ENCODE results near the gene DOCK10.

Gene DOCK10

GRCh38 chr2:225041851-225042799 is at the start of gene DOCK10:
Gene DOCK10, minus strand, starts transcription at chr2:225042468. Its CDS starts 94 bp downstream, at chr2:225042374.
- H4K20me1 ChIP-seq (ENCODE audit: insufficient read depth, low read length) = peaks cover 23% of the 10 kb centered on the region
- H3K27me3 ChIP-seq (ENCODE audit: insufficient read depth, low read length, poor library complexity) = no peaks in the 10 kb centered on the region
- peak within 1 kb of the TSS; percentile 58 to 77; a peak in 3 of 4 replicates for H3K4me3 ChIP-seq (ENCODE audit: low read depth in 1 of 2, low read length in 2 of 2)
- DNase-seq (peak; percentile 66), ATAC-seq (ENCODE audit: insufficient read depth, low read depth) (peak; percentile 58)
- peak within 1 kb of the TSS; percentile 67 for H3K4me2 ChIP-seq (ENCODE audit: insufficient read depth, low read length)
- TF ChIP-seq EZH2 (IDR thresholded peaks at IDR 0.05; ENCODE audit: borderline replicate concordance, low read depth, low read length, severe bottlenecking) = no peak
- TF ChIP-seq CTCF (IDR thresholded peaks at IDR 0.05; ENCODE audit: borderline replicate concordance, extremely low read depth, low read length, poor library complexity, severe bottlenecking) = no peak
- no peaks in the 10 kb centered on the region for H3K9me3 ChIP-seq (ENCODE audit: insufficient read depth, low read length, severe bottlenecking)
- H2AFZ ChIP-seq (ENCODE audit: low read depth, low read length) = peak within 1 kb of the TSS; percentile 81
- peak within 1 kb of the TSS; percentile 80 for H3K9ac ChIP-seq (ENCODE audit: low read depth, low read length)
- peak within 1 kb of the TSS; percentile 64 for H3K27ac ChIP-seq (ENCODE audit: low read length)
- peaks cover 49% of the 10 kb centered on the region for H3K79me2 ChIP-seq (ENCODE audit: insufficient read depth, low read length)
- H3K4me1 ChIP-seq (ENCODE audit: insufficient read depth, low read length) = peaks cover 43% of the 10 kb centered on the region
- H3K36me3 ChIP-seq (ENCODE audit: insufficient read depth, low read length) = no peaks in the 10 kb centered on the region; the same call in 1 of the 2 replicates

GRCh38 chr2:225091336-225091735 is 49.1 kb upstream of the DOCK10 start:
- H3K4me3 ChIP-seq (ENCODE audit: low read depth in 1 of 2, low read length in 2 of 2) = no peak overlapping the region
- no peaks in the 10 kb centered on the region for H3K79me2 ChIP-seq (ENCODE audit: insufficient read depth, low read length)
- no peak for TF ChIP-seq CTCF (IDR thresholded peaks at IDR 0.05; ENCODE audit: borderline replicate concordance, extremely low read depth, low read length, poor library complexity, severe bottlenecking)
- TF ChIP-seq EZH2 (IDR thresholded peaks at IDR 0.05; ENCODE audit: borderline replicate concordance, low read depth, low read length, severe bottlenecking) = no peak
- no peak overlapping the region for H3K4me2 ChIP-seq (ENCODE audit: insufficient read depth, low read length)
- no peaks in the 10 kb centered on the region for H3K36me3 ChIP-seq (ENCODE audit: insufficient read depth, low read length)
- H4K20me1 ChIP-seq (ENCODE audit: insufficient read depth, low read length) = no peaks in the 10 kb centered on the region
- no peaks in the 10 kb centered on the region for H3K27me3 ChIP-seq (ENCODE audit: insufficient read depth, low read length, poor library complexity)
- H3K9me3 ChIP-seq (ENCODE audit: insufficient read depth, low read length, severe bottlenecking) = no peaks in the 10 kb centered on the region
- DNase-seq (no peak), ATAC-seq (ENCODE audit: insufficient read depth, low read depth) (no peak)
- H3K4me1 ChIP-seq (ENCODE audit: insufficient read depth, low read length) = peaks cover 5% of the 10 kb centered on the region
- no peak overlapping the region for H3K9ac ChIP-seq (ENCODE audit: low read depth, low read length)
- H3K27ac ChIP-seq (ENCODE audit: low read length) = no peak overlapping the region
- no peak overlapping the region for H2AFZ ChIP-seq (ENCODE audit: low read depth, low read length)

GRCh38 chr2:225090746-225091145 is 48.5 kb upstream of the DOCK10 start:
- no peak overlapping the region for H3K9ac ChIP-seq (ENCODE audit: low read depth, low read length)
- ATAC-seq (ENCODE audit: insufficient read depth, low read depth) = no peak
- H3K36me3 ChIP-seq (ENCODE audit: insufficient read depth, low read length) = no peaks in the 10 kb centered on the region
- no peak for TF ChIP-seq EZH2 (IDR thresholded peaks at IDR 0.05; ENCODE audit: borderline replicate concordance, low read depth, low read length, severe bottlenecking)
- no peak for TF ChIP-seq CTCF (IDR thresholded peaks at IDR 0.05; ENCODE audit: borderline replicate concordance, extremely low read depth, low read length, poor library complexity, severe bottlenecking)
- H3K79me2 ChIP-seq (ENCODE audit: insufficient read depth, low read length) = no peaks in the 10 kb centered on the region
- DNase-seq = no peak
- H3K9me3 ChIP-seq (ENCODE audit: insufficient read depth, low read length, severe bottlenecking) = no peaks in the 10 kb centered on the region
- no peaks in the 10 kb centered on the region for H4K20me1 ChIP-seq (ENCODE audit: insufficient read depth, low read length)
- H3K4me1 ChIP-seq (ENCODE audit: insufficient read depth, low read length) = peaks cover 5% of the 10 kb centered on the region
- no peak overlapping the region for H3K27ac ChIP-seq (ENCODE audit: low read length)
- no peaks in the 10 kb centered on the region for H3K27me3 ChIP-seq (ENCODE audit: insufficient read depth, low read length, poor library complexity)
- no peak overlapping the region for H3K4me2 ChIP-seq (ENCODE audit: insufficient read depth, low read length)
- H3K4me3 ChIP-seq (ENCODE audit: low read depth in 1 of 2, low read length in 2 of 2) = no peak overlapping the region
- no peak overlapping the region for H2AFZ ChIP-seq (ENCODE audit: low read depth, low read length)

Data from DND-41 (cell line).